ENCODE measurements around the gene LTBP4.
"Not testable (repeated sequence)": the region's sequence is repeated elsewhere in the genome, so short reads cannot be mapped to it uniquely, and the experiment has no call there.

The LTBP4 gene

GRCh38 chr19:40620161-40620485 lies 19.0 kb downstream of the LTBP4 start:
- Histone ChIP-seq H3K27ac (no peak overlapping the region), H3K36me3 (replicated peaks) (peaks cover 36% of the 10 kb centered on the region), H3K27me3 (replicated peaks) (no peaks in the 10 kb centered on the region), H3K4me3 (ENCODE audit: low read depth, low read length) (no peak overlapping the region)
- in situ Hi-C loops (cut with HindIII; ENCODE audit: low pct_ligation_motif_present, low sequenced_read_pairs) = no loop called here
- no peak for DNase-seq
- TF ChIP-seq CTCF (IDR thresholded peaks at IDR 0.05; ENCODE audit: low read depth, low read length, missing control alignments) = no peak

GRCh38 chr19:40621283-40621682 lies 20.1 kb downstream of the LTBP4 start:
- Histone ChIP-seq H3K4me3 (ENCODE audit: low read depth, low read length) (no peak overlapping the region), H3K36me3 (replicated peaks) (peaks cover 36% of the 10 kb centered on the region), H3K27me3 (replicated peaks) (no peaks in the 10 kb centered on the region), H3K27ac (no peak overlapping the region)
- no peak for DNase-seq
- no peak for TF ChIP-seq CTCF (IDR thresholded peaks at IDR 0.05; ENCODE audit: low read depth, low read length, missing control alignments)
- in situ Hi-C loops (cut with HindIII; ENCODE audit: low pct_ligation_motif_present, low sequenced_read_pairs) = no loop called here

- DNase-seq = no peak
- Histone ChIP-seq H3K4me3 (ENCODE audit: low read depth, low read length) (no peak overlapping the region), H3K27me3 (replicated peaks) (no peaks in the 10 kb centered on the region), H3K36me3 (replicated peaks) (peaks cover 36% of the 10 kb centered on the region), H3K27ac (no peak overlapping the region)
- TF ChIP-seq CTCF (IDR thresholded peaks at IDR 0.05; ENCODE audit: low read depth, low read length, missing control alignments) = no peak
- in situ Hi-C loops (cut with HindIII; ENCODE audit: low pct_ligation_motif_present, low sequenced_read_pairs) = no loop called here
Measured at GRCh38 chr19:40621966-40622772, 21.0 kb downstream of the LTBP4 start.

- no peak for DNase-seq
- no peak for TF ChIP-seq CTCF (IDR thresholded peaks at IDR 0.05; ENCODE audit: low read depth, low read length, missing control alignments)
- H3K36me3 ChIP-seq (replicated peaks) = peaks cover 36% of the 10 kb centered on the region
- no peaks in the 10 kb centered on the region for H3K27me3 ChIP-seq (replicated peaks)
- no peak overlapping the region for H3K27ac ChIP-seq
- no peak overlapping the region for H3K4me3 ChIP-seq (ENCODE audit: low read depth, low read length)
- in situ Hi-C loops (cut with HindIII; ENCODE audit: low pct_ligation_motif_present, low sequenced_read_pairs) = no loop called here
Measured at GRCh38 chr19:40622773-40623075, 21.6 kb downstream of the LTBP4 start.

GRCh38 chr19:40623403-40624251 lies 22.5 kb downstream of the LTBP4 start:
- no peak overlapping the region for H3K4me3 ChIP-seq (ENCODE audit: low read depth, low read length)
- in situ Hi-C loops (cut with HindIII; ENCODE audit: low pct_ligation_motif_present, low sequenced_read_pairs) = no loop called here
- TF ChIP-seq CTCF (IDR thresholded peaks at IDR 0.05; ENCODE audit: low read depth, low read length, missing control alignments) = no peak
- peaks cover 36% of the 10 kb centered on the region for H3K36me3 ChIP-seq (replicated peaks)
- H3K27ac ChIP-seq = no peak overlapping the region
- DNase-seq = no peak
- no peaks in the 10 kb centered on the region for H3K27me3 ChIP-seq (replicated peaks)

GRCh38 chr19:40624369-40625153 lies 23.4 kb downstream of the LTBP4 start:
- in situ Hi-C loops (cut with HindIII; ENCODE audit: low pct_ligation_motif_present, low sequenced_read_pairs); H3K4me3 ChIP-seq (ENCODE audit: low read depth, low read length); DNase-seq; H3K27me3 ChIP-seq (replicated peaks); H3K27ac ChIP-seq: not testable (repeated sequence)
- peaks cover 32% of the 10 kb centered on the region for H3K36me3 ChIP-seq (replicated peaks)
